Lung (tissue), 12 donors: ENCODE data around the gene SPANXN4. TPM values are rescaled to one million over a fixed set of nuclear protein-coding genes. Genes with fewer than 3 reads are reported as not detected.

Experiments used
- ATAC-seq: fragments of 200-7000 bp; cut with Tn5 transposase; one replicate; pipeline ENCODE4 v1.9.1; 2020; ENCODE audit warnings: moderate number of reproducible peaks; ENCODE audit not compliant: insufficient read depth, low FRiP score
- DNase-seq, 3 donors: peaks; one replicate each; pipeline ENCODE4 v3.0.0-alpha.2; 2013 to 2017
- H3K27ac ChIP-seq, 2 donors: one replicate each; pipeline ENCODE4 v1.5.1; 2013; ENCODE audit warnings: mild to moderate bottlenecking in 2 of 2, moderate library complexity in 2 of 2, control low read depth in 1 of 2, inconsistent platforms in 1 of 2, low read depth in 1 of 2, low read length in 1 of 2
- H3K27me3 ChIP-seq, 3 donors: one replicate each; pipeline ENCODE4 v1.5.1; 2013; ENCODE audit warnings: low read length in 2 of 3; ENCODE audit not compliant: control insufficient read depth in 3 of 3, insufficient read depth in 3 of 3
- H3K36me3 ChIP-seq, 4 donors: one replicate each; pipeline ENCODE4 v1.5.1; 2013; ENCODE audit warnings: low read length in 4 of 4, mild to moderate bottlenecking in 1 of 4, moderate library complexity in 1 of 4; ENCODE audit not compliant: control insufficient read depth in 4 of 4, insufficient read depth in 4 of 4
- H3K4me1 ChIP-seq, 5 donors: one replicate each; pipeline ENCODE4 v1.5.1; 2013; ENCODE audit warnings: low read length in 5 of 5, mild to moderate bottlenecking in 2 of 5, moderate library complexity in 1 of 5; ENCODE audit not compliant: control insufficient read depth in 5 of 5, insufficient read depth in 5 of 5
- H3K4me3 ChIP-seq: one replicate; pipeline ENCODE4 v1.5.1; 2013; ENCODE audit warnings: mild to moderate bottlenecking, control low read depth, moderate library complexity
- H3K9ac ChIP-seq, 2 donors: one replicate each; pipeline ENCODE4 v1.5.1; 2013; ENCODE audit warnings: low read length in 2 of 2, control low read depth in 1 of 2; ENCODE audit not compliant: insufficient read depth in 1 of 2
- H3K9me3 ChIP-seq, 4 donors: one replicate each; pipeline ENCODE4 v1.5.1; 2013; ENCODE audit warnings: low read length in 3 of 4, mild to moderate bottlenecking in 1 of 4, moderate library complexity in 1 of 4; ENCODE audit not compliant: control insufficient read depth in 4 of 4, insufficient read depth in 3 of 4
- WGBS, 2 donors: extraction: QIAGEN DNeasy Blood & Tissue Kit; methylation state at CpG; one replicate each; pipeline ENCODE4 v1.1.7; 2013; 5-methylcytosine and 5-hydroxymethylcytosine counted together
- polyA plus RNA-seq, 2 donors: library from polyadenylated mRNA; stranded (reverse); fragments of 200-250 nt; gene quantifications; one replicate each; pipeline ENCODE4 v1.2.1, GENCODE V29; 2013
- total RNA-seq, 2 donors: library from RNA; depleted of rRNA in 1 of 2; stranded (reverse); fragments of >200 nt in 1 of 2; gene quantifications; one replicate each; pipeline ENCODE4 v1.2.1, GENCODE V29; 2014 to 2021
- TF ChIP-seq, protein P1 (sequence below): IDR thresholded peaks from 2 replicates; pipeline ENCODE4 v1.5.1; 2012; ENCODE audit warnings: mild to moderate bottlenecking; ENCODE audit errors: control extremely low read depth, extremely low read depth
- donor health status: control.
- donor health status: control.
- donor health status: Bipolar disorder and iron deficiency.
- donor health status: healthy.
- donor health status: DM: yes; HTN: yes; CAD: no.

The SPANXN4 gene
- total and polyA plus RNA-seq, 4 donors = not detected

GRCh38 chrX:143047511-143047910 lies 21.8 kb downstream of the SPANXN4 start:
- no peak overlapping the region for H3K4me3 ChIP-seq
- WGBS, 2 donors = 61 to 88% methylated on average over 2 of the region's 2 CpGs
- no peaks in the 10 kb centered on the region for H3K27me3 ChIP-seq
- no peak for ATAC-seq
- H3K27ac ChIP-seq = no peak overlapping the region
- TF ChIP-seq, protein P1, sequence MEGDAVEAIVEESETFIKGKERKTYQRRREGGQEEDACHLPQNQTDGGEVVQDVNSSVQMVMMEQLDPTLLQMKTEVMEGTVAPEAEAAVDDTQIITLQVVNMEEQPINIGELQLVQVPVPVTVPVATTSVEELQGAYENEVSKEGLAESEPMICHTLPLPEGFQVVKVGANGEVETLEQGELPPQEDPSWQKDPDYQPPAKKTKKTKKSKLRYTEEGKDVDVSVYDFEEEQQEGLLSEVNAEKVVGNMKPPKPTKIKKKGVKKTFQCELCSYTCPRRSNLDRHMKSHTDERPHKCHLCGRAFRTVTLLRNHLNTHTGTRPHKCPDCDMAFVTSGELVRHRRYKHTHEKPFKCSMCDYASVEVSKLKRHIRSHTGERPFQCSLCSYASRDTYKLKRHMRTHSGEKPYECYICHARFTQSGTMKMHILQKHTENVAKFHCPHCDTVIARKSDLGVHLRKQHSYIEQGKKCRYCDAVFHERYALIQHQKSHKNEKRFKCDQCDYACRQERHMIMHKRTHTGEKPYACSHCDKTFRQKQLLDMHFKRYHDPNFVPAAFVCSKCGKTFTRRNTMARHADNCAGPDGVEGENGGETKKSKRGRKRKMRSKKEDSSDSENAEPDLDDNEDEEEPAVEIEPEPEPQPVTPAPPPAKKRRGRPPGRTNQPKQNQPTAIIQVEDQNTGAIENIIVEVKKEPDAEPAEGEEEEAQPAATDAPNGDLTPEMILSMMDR = no peak
- no peaks in the 10 kb centered on the region for H3K36me3 ChIP-seq
- no peak overlapping the region for H3K9ac ChIP-seq
- H3K9me3 ChIP-seq = peaks cover 0 to 5% (median 0%) of the 10 kb centered on the region in 4 donors
- no peaks in the 10 kb centered on the region for H3K4me1 ChIP-seq
- DNase-seq = no peak

DNA sequence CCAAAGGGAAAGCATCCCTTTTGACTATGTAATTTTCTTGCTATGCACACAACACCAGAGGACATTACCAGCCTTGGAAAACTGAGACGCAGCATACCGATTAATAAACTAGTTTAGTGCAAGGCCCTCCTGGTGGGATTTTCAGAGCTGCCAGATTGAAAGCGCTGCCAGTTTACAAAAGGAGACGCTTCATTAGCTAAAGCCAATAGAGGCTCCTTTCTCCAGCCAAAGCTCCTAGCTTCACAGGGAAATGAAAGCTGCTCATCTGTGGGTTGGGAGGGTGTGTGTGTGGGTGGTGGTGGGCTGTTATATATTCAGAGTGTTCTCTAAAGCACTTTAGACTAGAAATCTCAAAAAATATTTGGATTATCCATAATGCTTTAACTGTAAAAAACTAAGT lies 32.4 kb downstream of the SPANXN4 start:
- no peak for DNase-seq
- H3K4me1 ChIP-seq = no peaks in the 10 kb centered on the region
- H3K9ac ChIP-seq = no peak overlapping the region
- TF ChIP-seq, protein P1 = no peak
- no peaks in the 10 kb centered on the region for H3K27me3 ChIP-seq
- no peak for ATAC-seq
- no peak overlapping the region for H3K27ac ChIP-seq
- no peaks in the 10 kb centered on the region for H3K36me3 ChIP-seq
- WGBS, 2 donors = 69 to 77% methylated on average over 4 of the region's 4 CpGs
- no peak overlapping the region for H3K4me3 ChIP-seq
- peaks cover 0 to under 1% (median 0%) of the 10 kb centered on the region in 4 donors for H3K9me3 ChIP-seq

DNA sequence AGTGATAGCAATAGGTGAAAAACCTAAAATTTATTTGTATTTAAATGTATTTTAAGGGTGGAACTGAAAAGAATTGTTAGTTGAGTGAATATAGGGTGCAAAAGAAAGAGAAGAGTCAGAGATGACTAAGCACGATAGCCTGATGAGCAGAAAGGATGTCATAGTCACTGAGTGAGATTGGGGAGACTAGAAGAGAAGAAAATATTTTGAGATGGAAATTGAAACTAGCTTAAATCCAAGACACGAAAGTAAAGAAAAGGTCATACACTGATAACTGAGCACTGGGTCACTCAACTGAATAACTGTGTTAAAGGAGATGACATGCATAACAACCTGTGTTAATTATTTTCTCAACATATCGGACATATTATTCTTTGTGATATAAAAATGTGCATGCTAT lies 55.5 kb downstream of the SPANXN4 start:
- WGBS, 2 donors = 83 to 93% methylated on average over 3 of the region's 3 CpGs
- Histone ChIP-seq H3K9ac (no peak overlapping the region), H3K4me3 (no peak overlapping the region), H3K27ac (no peak overlapping the region), H3K27me3 (no peaks in the 10 kb centered on the region), H3K9me3 (peaks cover 0 to 8% (median 2%) of the 10 kb centered on the region in 4 donors), H3K36me3 (no peaks in the 10 kb centered on the region), H3K4me1 (no peaks in the 10 kb centered on the region)
- TF ChIP-seq, protein P1 = no peak
- DNase-seq (no peak), ATAC-seq (no peak)

GRCh38 chrX:143082537-143082936 lies 56.8 kb downstream of the SPANXN4 start:
- H3K4me3 ChIP-seq = no peak overlapping the region
- H3K27me3 ChIP-seq = no peaks in the 10 kb centered on the region
- H3K36me3 ChIP-seq = no peaks in the 10 kb centered on the region
- H3K4me1 ChIP-seq = no peaks in the 10 kb centered on the region
- TF ChIP-seq, protein P1 = no peak
- no peak overlapping the region for H3K27ac ChIP-seq
- no peak overlapping the region for H3K9ac ChIP-seq
- 81 to 87% methylated on average over 2 of the region's 2 CpGs for WGBS, 2 donors
- ATAC-seq = no peak
- peaks cover 0 to 8% (median 2%) of the 10 kb centered on the region in 4 donors for H3K9me3 ChIP-seq
- no peak for DNase-seq
